Stimulated activated naive CD8-positive, alpha-beta T cell treated with anti-CD3 and anti-CD28 coated beads, Interleukin-15, amount 100 ng/mL, for 72 hours (primary cell): ENCODE results near the gene SLC24A1.

Experiments used
- ATAC-seq: fragments of 150-1000 bp; cut with Tn5 transposase; 2 replicates; pipeline ENCODE4 v1.10.0; 2021; ENCODE audit warnings: mild to moderate bottlenecking, moderate library complexity
- DNase-seq, 2 donors: peaks; one replicate each; pipeline ENCODE4 v3.0.0; 2021 to 2022
- H3K27ac Mint-ChIP-seq, 2 donors: one replicate each; pipeline ENCODE4 v1.8.0; 2022; ENCODE audit warnings: mild to moderate bottlenecking in 2 of 2, mixed read lengths in 2 of 2, moderate library complexity in 2 of 2
- H3K27me3 Mint-ChIP-seq: one replicate; pipeline ENCODE4 v1.8.0; 2022; ENCODE audit warnings: mixed read lengths
- H3K4me1 Mint-ChIP-seq: one replicate; pipeline ENCODE4 v1.8.0; 2022; ENCODE audit warnings: mild to moderate bottlenecking, mixed read lengths
- H3K4me3 Mint-ChIP-seq, 2 donors: one replicate each; pipeline ENCODE4 v1.8.0; 2022; ENCODE audit warnings: mild to moderate bottlenecking in 2 of 2, mixed read lengths in 2 of 2, moderate library complexity in 1 of 2
- H3K9me3 Mint-ChIP-seq, 2 donors: one replicate each; pipeline ENCODE4 v1.8.0; 2022; ENCODE audit warnings: mixed read lengths in 2 of 2

The SLC24A1 gene

GRCh38 chr15:65621638-65622037, at the start of gene SLC24A1:
SLC24A1 (plus strand) TSS chr15:65621938; CDS start chr15:65624081, 2,143 bp downstream.
- Mint-ChIP-seq H3K9me3 (no peaks in the 10 kb centered on the region), H3K27ac (no peak within 1 kb of the TSS), H3K4me3 (no peak within 1 kb of the TSS), H3K4me1 (no peaks in the 10 kb centered on the region), H3K27me3 (no peaks in the 10 kb centered on the region)
- ATAC-seq = no peak
- DNase-seq = no peak

DNA sequence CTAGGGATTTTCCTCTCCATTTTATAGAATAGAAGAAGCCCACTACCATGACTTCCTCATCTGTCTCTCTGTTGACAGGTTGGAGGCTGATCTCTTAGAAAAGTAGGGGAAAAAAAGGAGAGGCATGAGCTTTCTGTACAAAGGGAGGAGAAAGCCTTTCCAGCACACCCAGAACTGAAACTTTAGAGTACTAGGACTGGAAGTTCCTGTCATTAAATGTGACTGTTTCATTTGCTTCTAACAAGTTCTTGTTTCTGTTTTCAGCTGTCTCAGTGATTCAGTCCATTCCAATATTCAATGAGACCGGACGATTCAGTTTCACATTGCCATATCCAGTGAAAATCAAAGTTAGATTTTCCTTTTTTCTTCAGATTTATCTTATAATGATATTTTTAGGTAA, 49.8 kb upstream of the SLC24A1 start:
- ATAC-seq = no peak
- Mint-ChIP-seq H3K27me3 (no peaks in the 10 kb centered on the region), H3K4me1 (no peaks in the 10 kb centered on the region)

DNA sequence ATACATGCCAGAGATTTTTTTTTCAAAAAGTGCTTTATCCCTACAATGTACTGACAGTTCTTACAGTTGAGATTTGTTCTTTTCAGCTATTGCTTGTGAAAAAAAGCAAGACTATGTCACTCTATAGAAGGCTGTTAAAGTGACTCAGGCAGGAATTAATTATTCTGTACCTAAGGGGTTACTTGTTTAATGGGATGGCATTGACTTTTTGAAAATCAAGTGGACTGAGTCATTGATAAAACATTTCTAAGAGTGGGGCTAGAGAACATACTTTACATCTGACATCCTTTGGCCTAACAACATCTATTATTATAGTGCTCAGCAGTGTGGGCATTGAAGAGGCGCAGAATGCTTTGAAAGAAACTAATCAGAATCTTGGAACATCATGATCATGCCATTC, 45.1 kb upstream of the SLC24A1 start:
- H3K27ac Mint-ChIP-seq = no peak overlapping the region
- H3K9me3 Mint-ChIP-seq = no peaks in the 10 kb centered on the region
- no peaks in the 10 kb centered on the region for H3K27me3 Mint-ChIP-seq
- no peak for DNase-seq
- H3K4me3 Mint-ChIP-seq = no peak overlapping the region
- no peak for ATAC-seq
- no peaks in the 10 kb centered on the region for H3K4me1 Mint-ChIP-seq

More for the DNA sequence above, 49.8 kb upstream of the SLC24A1 start:
- Mint-ChIP-seq H3K9me3 (no peaks in the 10 kb centered on the region), H3K4me3 (no peak overlapping the region), H3K27ac (no peak overlapping the region)
- no peak for DNase-seq

- ATAC-seq = no peak
- no peak for DNase-seq
- H3K9me3 Mint-ChIP-seq = no peaks in the 10 kb centered on the region
- H3K4me3 Mint-ChIP-seq = no peak overlapping the region
- H3K27me3 Mint-ChIP-seq = no peaks in the 10 kb centered on the region
- no peaks in the 10 kb centered on the region for H3K4me1 Mint-ChIP-seq
- peak overlapping the region in 1 of 2 donors; percentile 27 for H3K27ac Mint-ChIP-seq
These were observed 44.4 kb upstream of the SLC24A1 start for GRCh38 chr15:65577129-65577996.

DNA sequence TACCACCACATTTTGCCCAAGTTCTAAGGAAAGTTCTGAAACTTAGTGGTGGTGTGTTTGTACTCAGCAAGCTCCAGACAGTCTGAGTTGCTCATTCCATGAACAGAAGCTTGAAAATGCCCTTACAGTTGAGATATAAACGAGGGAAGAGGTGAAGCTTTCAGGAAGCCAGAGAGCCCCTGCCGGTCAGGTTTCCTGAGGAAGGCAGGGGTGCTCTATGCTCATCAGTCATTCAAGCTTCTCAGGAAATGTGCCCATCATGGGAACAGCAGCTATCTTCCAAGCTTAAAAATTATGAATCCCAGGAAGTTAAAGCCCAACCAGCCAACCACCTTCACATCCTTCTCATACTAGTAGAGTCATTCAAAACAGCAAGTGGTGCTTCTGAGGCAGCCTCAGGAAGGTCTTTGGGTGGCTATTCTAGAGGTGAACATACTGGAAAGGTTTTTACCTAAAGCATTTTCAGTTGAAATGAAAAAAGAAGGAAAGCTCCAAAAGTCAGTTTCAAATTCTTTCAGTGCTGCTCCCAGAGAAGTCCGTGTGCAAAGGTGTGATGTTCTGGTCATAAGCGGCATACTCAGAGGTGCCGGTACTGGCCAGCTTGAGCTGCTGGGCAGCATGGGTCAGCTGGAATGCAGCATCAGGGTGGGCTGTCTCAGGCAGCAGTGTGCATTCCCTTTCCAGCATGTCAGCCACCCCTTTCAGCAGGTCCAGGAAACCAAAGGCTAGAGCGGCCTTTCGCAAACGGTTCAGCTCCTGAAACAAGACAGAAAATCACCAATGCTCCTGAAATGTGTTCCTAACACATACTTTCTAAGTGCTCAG, 42.6 kb upstream of the SLC24A1 start:
- ATAC-seq (no peak), DNase-seq (no peak)
- H3K27ac Mint-ChIP-seq = peak overlapping the region in 1 of 2 donors; percentile 25

DNA sequence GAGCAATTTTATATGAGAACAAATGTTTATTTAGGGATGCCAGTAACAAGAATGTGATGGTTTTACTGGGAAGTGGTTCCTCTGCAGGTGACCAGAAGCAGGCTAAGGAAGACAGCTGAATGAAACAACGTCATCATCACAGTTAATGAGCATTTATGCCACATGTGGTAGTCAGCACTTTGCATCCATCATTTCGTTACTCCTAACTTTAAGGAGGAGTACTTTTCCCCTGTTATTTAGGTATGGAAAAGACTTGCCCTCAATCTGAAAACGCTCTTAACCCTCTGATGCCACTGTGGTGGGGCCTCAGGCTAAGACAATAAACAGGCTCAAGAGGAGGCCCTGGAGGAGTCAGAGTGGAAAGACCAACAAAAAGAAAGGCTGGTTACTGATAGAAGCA, 42.0 kb upstream of the SLC24A1 start:
- H3K4me3 Mint-ChIP-seq = no peak overlapping the region
- peaks cover 17% of the 10 kb centered on the region for H3K4me1 Mint-ChIP-seq
- no peak for ATAC-seq
- no peak for DNase-seq
- no peaks in the 10 kb centered on the region for H3K27me3 Mint-ChIP-seq
- no peak overlapping the region for H3K27ac Mint-ChIP-seq
- no peaks in the 10 kb centered on the region for H3K9me3 Mint-ChIP-seq

More for the DNA sequence above, 42.6 kb upstream of the SLC24A1 start:
- Mint-ChIP-seq H3K4me1 (peaks cover 12% of the 10 kb centered on the region), H3K27me3 (no peaks in the 10 kb centered on the region), H3K9me3 (no peaks in the 10 kb centered on the region), H3K4me3 (no peak overlapping the region)

DNA sequence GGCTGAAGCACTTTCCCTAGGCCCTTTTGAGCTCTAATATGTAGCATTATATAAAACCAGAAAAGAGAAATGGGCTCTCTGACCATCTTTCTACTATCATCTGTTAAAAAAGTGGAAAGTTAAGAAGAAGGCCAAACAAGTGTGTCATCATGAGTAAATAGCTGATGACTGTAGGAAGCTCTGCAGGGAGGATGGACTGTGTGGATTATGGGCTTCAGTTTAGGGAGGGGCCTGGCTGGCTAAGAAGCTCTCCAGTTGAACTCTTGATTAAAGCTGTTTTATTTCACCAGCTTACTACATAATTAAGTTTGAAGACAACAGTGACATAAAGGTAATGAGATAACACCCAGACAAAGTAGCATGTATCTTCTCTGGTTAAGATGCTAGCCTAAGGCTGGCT, 41.5 kb upstream of the SLC24A1 start:
- ATAC-seq (no peak), DNase-seq (no peak)
- peaks cover 17% of the 10 kb centered on the region for H3K4me1 Mint-ChIP-seq
- peak overlapping the region in 1 of 2 donors; percentile 43 for H3K27ac Mint-ChIP-seq
- H3K4me3 Mint-ChIP-seq = no peak overlapping the region
- no peaks in the 10 kb centered on the region for H3K9me3 Mint-ChIP-seq
- no peaks in the 10 kb centered on the region for H3K27me3 Mint-ChIP-seq

- Mint-ChIP-seq H3K4me1 (peaks cover 23% of the 10 kb centered on the region), H3K27me3 (no peaks in the 10 kb centered on the region), H3K9me3 (no peaks in the 10 kb centered on the region), H3K4me3 (peak overlapping the region; percentile 24 to 52), H3K27ac (peak overlapping the region in 1 of 2 donors; percentile 95)
- DNase-seq (peak; percentile 16 to 59), ATAC-seq (peak; percentile 89)
These were observed 38.0 kb upstream of the SLC24A1 start for GRCh38 chr15:65583701-65584100.

GRCh38 chr15:65584241-65584640, 37.5 kb upstream of the SLC24A1 start:
- H3K9me3 Mint-ChIP-seq = no peaks in the 10 kb centered on the region
- no peaks in the 10 kb centered on the region for H3K27me3 Mint-ChIP-seq
- H3K4me3 Mint-ChIP-seq = peak overlapping the region in 1 of 2 donors; percentile 52
- ATAC-seq (no peak), DNase-seq (no peak)
- H3K4me1 Mint-ChIP-seq = peaks cover 23% of the 10 kb centered on the region
- H3K27ac Mint-ChIP-seq = peak overlapping the region in 1 of 2 donors; percentile 95

DNA sequence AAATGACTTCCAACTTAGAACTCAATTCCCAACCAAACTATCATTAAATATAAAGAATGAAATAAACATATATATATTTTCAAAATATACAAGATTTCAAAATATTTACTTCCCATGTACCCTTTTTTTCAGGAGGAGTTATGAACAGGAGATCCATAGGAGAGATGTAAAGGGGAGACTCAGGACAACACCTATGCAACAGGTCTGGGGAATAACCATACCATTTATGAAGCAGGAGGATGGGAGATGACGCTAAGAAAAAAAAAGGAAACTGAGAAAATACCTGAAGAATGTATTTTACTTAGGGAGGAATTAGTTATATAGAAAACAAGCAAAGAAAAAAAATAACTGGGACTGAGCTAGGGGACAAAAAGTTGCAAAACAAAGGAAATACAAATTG, 34.6 kb upstream of the SLC24A1 start:
- peak overlapping the region in 1 of 2 donors; percentile 12 for H3K27ac Mint-ChIP-seq

GRCh38 chr15:65595960-65596359, 25.8 kb upstream of the SLC24A1 start:
- no peak overlapping the region for H3K4me3 Mint-ChIP-seq
- ATAC-seq = no peak
- no peaks in the 10 kb centered on the region for H3K4me1 Mint-ChIP-seq
- no peak overlapping the region for H3K27ac Mint-ChIP-seq
- H3K27me3 Mint-ChIP-seq = no peaks in the 10 kb centered on the region
- H3K9me3 Mint-ChIP-seq = no peaks in the 10 kb centered on the region
- no peak for DNase-seq

More for the DNA sequence above, 34.6 kb upstream of the SLC24A1 start:
- no peaks in the 10 kb centered on the region for H3K9me3 Mint-ChIP-seq
- no peak for ATAC-seq
- H3K4me1 Mint-ChIP-seq = peaks cover 23% of the 10 kb centered on the region
- no peak for DNase-seq
- no peaks in the 10 kb centered on the region for H3K27me3 Mint-ChIP-seq
- H3K4me3 Mint-ChIP-seq = no peak overlapping the region

GRCh38 chr15:65598468-65598867, 23.3 kb upstream of the SLC24A1 start:
- Mint-ChIP-seq H3K9me3 (no peaks in the 10 kb centered on the region), H3K27ac (no peak overlapping the region), H3K27me3 (no peaks in the 10 kb centered on the region), H3K4me3 (no peak overlapping the region), H3K4me1 (no peaks in the 10 kb centered on the region)
- ATAC-seq = no peak
- DNase-seq = no peak

DNA sequence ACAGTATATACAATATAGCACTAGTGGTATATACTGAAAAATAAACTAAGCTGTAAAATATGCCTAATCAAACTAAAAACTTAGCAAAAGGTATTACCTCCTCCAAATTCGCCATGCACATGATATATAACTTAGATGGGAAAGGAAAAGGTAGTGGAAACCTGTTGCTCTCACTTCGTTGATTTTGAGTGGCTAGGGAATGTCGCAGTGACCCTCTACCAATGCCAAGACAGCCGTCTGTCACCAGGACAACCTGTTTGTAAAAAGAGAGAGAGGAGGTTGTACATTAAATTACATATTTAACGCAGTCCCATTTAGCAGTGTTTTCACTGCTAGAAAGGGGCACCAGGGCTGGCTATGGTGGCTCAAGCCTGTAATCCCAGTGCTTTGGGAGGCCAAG, 22.1 kb upstream of the SLC24A1 start:
- no peak overlapping the region for H3K27ac Mint-ChIP-seq
- no peaks in the 10 kb centered on the region for H3K9me3 Mint-ChIP-seq
- DNase-seq (no peak), ATAC-seq (no peak)
- H3K4me3 Mint-ChIP-seq = no peak overlapping the region
- no peaks in the 10 kb centered on the region for H3K4me1 Mint-ChIP-seq
- no peaks in the 10 kb centered on the region for H3K27me3 Mint-ChIP-seq

DNA sequence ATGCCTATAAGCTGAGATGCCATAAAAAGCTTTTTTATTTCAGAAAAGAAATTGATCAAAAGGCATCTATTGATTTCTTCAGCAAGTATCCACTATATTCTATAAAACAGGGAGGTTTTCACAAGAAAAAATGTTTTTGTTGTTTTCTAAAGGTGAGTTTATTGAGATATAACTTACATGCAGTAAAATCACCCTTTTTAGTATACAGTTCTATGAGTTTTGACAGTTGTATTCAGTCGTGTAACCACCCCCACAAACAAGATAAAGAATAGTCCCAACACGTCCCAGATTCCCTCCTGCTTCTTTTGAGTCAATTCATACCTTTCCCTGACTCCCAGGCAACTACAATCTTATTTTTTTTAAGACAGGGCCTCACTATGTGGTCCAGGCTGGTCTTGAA, 18.6 kb upstream of the SLC24A1 start:
- ATAC-seq (no peak), DNase-seq (no peak)
- Mint-ChIP-seq H3K27me3 (no peaks in the 10 kb centered on the region), H3K27ac (peak overlapping the region in 1 of 2 donors; percentile 21), H3K4me3 (no peak overlapping the region), H3K4me1 (peaks cover 6% of the 10 kb centered on the region), H3K9me3 (no peaks in the 10 kb centered on the region)

DNA sequence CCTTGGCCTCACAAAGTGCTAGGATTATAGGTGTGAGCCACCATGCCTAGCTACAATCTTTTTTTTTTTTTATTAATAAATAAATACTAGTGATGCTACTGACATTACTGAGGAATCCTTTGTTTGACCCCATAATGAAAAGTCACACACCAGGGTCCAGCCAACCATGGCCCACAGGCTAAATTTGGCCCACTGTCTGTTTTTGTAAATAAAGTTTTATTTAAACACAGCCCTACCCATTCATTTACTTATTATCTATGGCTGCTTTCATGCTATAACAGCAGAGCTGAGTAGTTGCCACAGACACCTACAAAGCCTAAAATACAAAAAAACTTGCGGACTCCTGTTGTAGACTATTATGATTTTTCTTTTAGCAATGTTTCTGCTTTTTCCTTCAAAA, 18.2 kb upstream of the SLC24A1 start:
- Mint-ChIP-seq H3K27me3 (no peaks in the 10 kb centered on the region), H3K4me1 (peaks cover 6% of the 10 kb centered on the region), H3K4me3 (no peak overlapping the region), H3K9me3 (no peaks in the 10 kb centered on the region), H3K27ac (peak overlapping the region in 1 of 2 donors; percentile 21)
- no peak for ATAC-seq
- no peak for DNase-seq
